Fibroblast of pulmonary artery (primary cell): ENCODE results near the gene FOXP1.

Experiments
- DNase-seq: peaks from one replicate; pipeline ENCODE4 v3.0.0-alpha.2; 2010; ENCODE audit warnings: low read depth
- H3K4me3 ChIP-seq: replicated peaks from 2 replicates; pipeline ENCODE4 v1.5.1; 2011; ENCODE audit warnings: low read depth, mild to moderate bottlenecking, control low read depth, low read length, moderate library complexity
- TF ChIP-seq, protein P1 (sequence below): IDR thresholded peaks from 2 replicates; pipeline ENCODE4 v1.5.1; 2011; ENCODE audit warnings: mild to moderate bottlenecking, control low read depth, low read length, inconsistent platforms; ENCODE audit errors: missing control alignments

FOXP1 gene

DNA sequence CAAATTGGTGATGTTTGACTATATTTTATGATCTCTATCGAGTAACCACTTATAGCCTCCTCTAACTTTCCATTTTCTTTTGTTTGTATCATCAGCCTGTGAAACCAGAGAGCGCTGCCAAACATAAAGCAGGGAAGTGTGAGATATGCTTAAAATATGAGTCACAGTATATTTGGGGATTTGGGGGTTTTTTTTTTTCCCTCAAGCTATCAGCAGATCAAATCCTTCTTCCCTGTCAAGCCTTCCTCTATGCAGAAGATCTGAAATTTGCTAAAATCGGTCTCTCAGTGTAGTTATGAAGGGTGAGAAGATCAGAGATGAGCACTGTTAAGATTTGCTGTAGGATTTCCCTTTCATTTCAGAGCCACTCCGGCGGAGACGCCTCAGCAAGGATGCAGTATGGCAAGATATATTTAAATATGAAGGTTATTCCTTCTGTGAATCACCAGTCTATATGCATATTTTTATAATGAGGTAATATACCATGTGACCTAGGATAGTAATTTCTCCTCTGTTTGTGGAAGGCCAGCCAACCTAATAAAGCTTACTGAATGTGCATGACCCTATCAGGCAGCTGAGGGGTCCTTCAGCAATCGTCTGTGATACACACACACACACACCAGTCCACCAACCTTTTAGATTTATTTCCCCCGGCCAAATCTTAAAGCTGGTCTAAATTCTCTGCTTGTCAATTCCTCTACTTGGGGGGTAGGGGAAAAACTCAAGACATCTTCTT lies 474.1 kb downstream of the FOXP1 start:
- peak overlapping the region; percentile 42 for H3K4me3 ChIP-seq
- DNase-seq: peak; percentile 71
- TF ChIP-seq, protein P1, sequence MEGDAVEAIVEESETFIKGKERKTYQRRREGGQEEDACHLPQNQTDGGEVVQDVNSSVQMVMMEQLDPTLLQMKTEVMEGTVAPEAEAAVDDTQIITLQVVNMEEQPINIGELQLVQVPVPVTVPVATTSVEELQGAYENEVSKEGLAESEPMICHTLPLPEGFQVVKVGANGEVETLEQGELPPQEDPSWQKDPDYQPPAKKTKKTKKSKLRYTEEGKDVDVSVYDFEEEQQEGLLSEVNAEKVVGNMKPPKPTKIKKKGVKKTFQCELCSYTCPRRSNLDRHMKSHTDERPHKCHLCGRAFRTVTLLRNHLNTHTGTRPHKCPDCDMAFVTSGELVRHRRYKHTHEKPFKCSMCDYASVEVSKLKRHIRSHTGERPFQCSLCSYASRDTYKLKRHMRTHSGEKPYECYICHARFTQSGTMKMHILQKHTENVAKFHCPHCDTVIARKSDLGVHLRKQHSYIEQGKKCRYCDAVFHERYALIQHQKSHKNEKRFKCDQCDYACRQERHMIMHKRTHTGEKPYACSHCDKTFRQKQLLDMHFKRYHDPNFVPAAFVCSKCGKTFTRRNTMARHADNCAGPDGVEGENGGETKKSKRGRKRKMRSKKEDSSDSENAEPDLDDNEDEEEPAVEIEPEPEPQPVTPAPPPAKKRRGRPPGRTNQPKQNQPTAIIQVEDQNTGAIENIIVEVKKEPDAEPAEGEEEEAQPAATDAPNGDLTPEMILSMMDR: no peak

DNA sequence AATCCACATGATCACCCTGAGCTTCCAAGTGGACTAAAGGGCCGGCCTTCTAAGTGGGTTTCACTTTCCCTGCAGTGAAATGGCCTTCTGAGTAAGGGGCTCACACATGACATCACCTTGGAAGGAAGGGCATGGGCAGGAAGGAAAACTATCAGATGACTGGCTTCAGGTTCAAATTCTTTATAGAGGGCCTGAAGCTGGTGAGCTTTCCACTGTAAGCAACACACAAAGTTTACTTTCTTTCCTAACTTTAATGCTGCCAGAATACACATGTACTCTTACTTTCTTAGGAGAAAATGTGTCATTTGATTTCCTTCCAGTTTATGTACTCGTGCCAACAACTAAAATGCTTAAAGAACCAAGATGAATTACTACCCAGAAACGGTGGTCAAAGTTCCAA lies 475.6 kb downstream of the FOXP1 start:
- DNase-seq: peak; percentile 46
- TF ChIP-seq, protein P1: no peak
- no peak overlapping the region for H3K4me3 ChIP-seq

DNA sequence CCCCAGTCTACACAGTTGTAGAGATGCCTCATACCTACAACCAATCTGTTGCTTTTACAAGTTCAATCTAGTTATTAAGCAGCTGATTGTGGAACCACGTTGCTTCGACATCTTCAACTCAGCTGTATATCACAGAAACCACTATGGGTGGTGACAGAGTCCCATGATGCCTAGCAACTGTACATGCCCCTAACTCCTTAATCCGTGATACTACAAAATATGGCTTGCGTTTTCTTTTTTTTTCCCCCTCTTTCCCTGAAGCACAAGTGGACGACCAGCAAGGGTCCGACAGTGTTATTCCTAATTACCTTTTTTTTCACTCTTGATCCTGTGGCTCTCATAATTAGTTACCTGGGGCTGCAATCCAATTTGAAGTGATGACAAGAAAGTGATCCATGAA lies 478.6 kb downstream of the FOXP1 start:
- no peak overlapping the region for H3K4me3 ChIP-seq
- DNase-seq: no peak
- TF ChIP-seq, protein P1: no peak

DNA sequence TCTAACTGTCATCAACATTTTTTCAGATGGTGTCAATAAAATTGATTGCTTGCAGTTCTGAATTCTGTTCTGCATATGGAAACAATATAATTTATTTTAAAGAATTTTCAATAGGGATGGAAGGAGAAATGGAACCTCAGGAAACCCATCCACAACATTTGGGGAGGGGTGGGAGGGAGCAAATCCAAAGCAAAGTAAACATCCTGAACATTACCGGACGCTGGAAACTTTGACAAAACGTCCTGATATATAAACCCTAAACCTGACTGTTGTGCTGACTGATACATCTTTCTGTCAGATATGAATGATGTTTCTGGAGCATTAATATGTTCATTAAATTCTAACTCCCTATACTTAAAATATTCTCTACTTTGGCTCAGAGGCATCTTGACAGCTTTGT lies 479.0 kb downstream of the FOXP1 start:
- TF ChIP-seq, protein P1: no peak
- DNase-seq: no peak
- H3K4me3 ChIP-seq: no peak overlapping the region

DNA sequence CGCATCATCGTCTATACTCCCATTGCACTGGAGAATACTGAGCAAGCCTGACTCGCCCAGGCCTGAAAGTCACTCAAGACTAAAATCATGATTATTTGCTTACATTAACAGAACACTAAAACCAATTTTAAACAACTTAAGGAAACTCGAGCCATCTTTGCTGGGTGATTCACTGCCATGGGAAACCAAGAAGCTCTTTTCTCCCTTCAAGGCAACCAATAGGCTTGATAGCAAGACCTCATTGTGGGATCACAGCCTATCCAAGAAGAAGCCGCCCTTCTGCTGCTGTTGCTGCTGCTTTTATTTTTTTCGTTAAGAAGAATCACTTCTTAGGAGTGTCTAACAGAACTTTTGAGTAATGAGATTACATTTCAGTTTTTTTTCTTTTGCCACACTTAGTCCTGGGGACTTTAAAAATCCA lies 479.4 kb downstream of the FOXP1 start:
- peak; percentile 61 for DNase-seq
- no peak overlapping the region for H3K4me3 ChIP-seq
- TF ChIP-seq, protein P1: no peak

DNA sequence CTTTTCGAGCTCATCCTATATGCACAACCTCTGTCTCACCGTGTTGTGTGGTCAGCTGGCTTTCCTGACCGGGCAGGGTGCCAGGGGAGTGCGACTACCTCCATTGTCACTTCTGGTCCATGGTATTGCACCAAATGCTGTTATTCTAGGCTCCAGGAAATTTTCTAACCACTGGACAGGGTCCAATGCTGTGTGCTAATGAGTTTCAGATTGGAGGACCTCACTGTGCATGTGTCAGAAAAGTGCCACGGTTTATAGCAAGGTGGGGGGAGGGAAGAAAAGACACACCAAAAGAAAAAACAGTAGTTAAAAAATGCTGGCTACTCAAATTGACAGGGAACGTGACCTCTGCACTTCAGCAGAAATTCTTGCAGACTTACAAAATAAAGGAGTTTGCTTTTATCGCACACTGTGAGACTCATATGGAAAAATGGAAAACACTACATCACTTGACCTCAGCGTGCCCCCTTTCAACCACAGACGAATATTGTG lies 480.1 kb downstream of the FOXP1 start:
- peak; percentile 69 for DNase-seq
- TF ChIP-seq, protein P1: no peak
- H3K4me3 ChIP-seq: no peak overlapping the region
